Erythroblast (primary cell): ENCODE results near the gene MBTD1.
"Not testable (repeated sequence)": the region's sequence is repeated elsewhere in the genome, so short reads cannot be mapped to it uniquely, and the experiment has no call there.

Source experiments
- DNase-seq, 2 experiments: peaks; one replicate each; lab custom pipeline; 2025; lab: John Stamatoyannopoulos, UW
- GATA1 ChIP-seq: IDR thresholded peaks from 2 replicates; pipeline ENCODE4 v1.6.1; 2011; ENCODE audit warnings: low read depth, mild to moderate bottlenecking, control low read depth, low read length, moderate library complexity
- POLR2A ChIP-seq: IDR thresholded peaks from 2 replicates; pipeline ENCODE4 v1.6.1; 2011; ENCODE audit warnings: mild to moderate bottlenecking, low read length

Gene MBTD1

GRCh38 chr17:51197754-51198153 lies 62.1 kb downstream of the MBTD1 start:
- TF ChIP-seq POLR2A (no peak), GATA1 (no peak)
- no peak for DNase-seq

- TF ChIP-seq GATA1 (no peak), POLR2A (no peak)
Measured at GRCh38 chr17:51191895-51192294, 68.0 kb downstream of the MBTD1 start.

GRCh38 chr17:51189628-51190027 lies 70.2 kb downstream of the MBTD1 start:
- no peak for DNase-seq
- no peak for TF ChIP-seq GATA1
- no peak for TF ChIP-seq POLR2A

More at GRCh38 chr17:51191895-51192294, 68.0 kb downstream of the MBTD1 start:
- no peak for DNase-seq

GRCh38 chr17:51189162-51189561 lies 70.7 kb downstream of the MBTD1 start:
- no peak for DNase-seq
- no peak for TF ChIP-seq GATA1
- TF ChIP-seq POLR2A = no peak

- TF ChIP-seq GATA1 (no peak), POLR2A (no peak)
- DNase-seq = no peak
Measured at GRCh38 chr17:51188271-51188833, 71.5 kb downstream of the MBTD1 start.

- no peak for DNase-seq
- TF ChIP-seq POLR2A (no peak), GATA1 (no peak)
Measured at GRCh38 chr17:51185763-51186332, 74.0 kb downstream of the MBTD1 start.

GRCh38 chr17:51184124-51184523 lies 75.7 kb downstream of the MBTD1 start:
- TF ChIP-seq POLR2A = no peak
- TF ChIP-seq GATA1 = no peak
- no peak for DNase-seq

GRCh38 chr17:51180486-51180885 lies 79.4 kb downstream of the MBTD1 start:
- TF ChIP-seq POLR2A = no peak
- TF ChIP-seq GATA1 = no peak
- DNase-seq = no peak

- DNase-seq = not testable (repeated sequence)
Measured at GRCh38 chr17:51172030-51172429, 87.8 kb downstream of the MBTD1 start.

- DNase-seq = no peak
- TF ChIP-seq POLR2A = no peak
- TF ChIP-seq GATA1 = no peak
Measured at GRCh38 chr17:51170736-51171135, 89.1 kb downstream of the MBTD1 start.

- DNase-seq = no peak
- no peak for TF ChIP-seq POLR2A
- no peak for TF ChIP-seq GATA1
Measured at GRCh38 chr17:51169340-51169739, 90.5 kb downstream of the MBTD1 start.

- TF ChIP-seq POLR2A (peak; percentile 15), GATA1 (no peak)
- peak; percentile 56 to 70 for DNase-seq
Measured at GRCh38 chr17:51166987-51167931, 92.6 kb downstream of the MBTD1 start.

- DNase-seq = peak; percentile 84 to 86
Measured at GRCh38 chr17:51166198-51166986, 93.5 kb downstream of the MBTD1 start, which contains the start of gene NME2. Gene NME2, plus strand, starts transcription at chr17:51166411. Its CDS starts 420 bp downstream, at chr17:51166831.

More at GRCh38 chr17:51166198-51166986, 93.5 kb downstream of the MBTD1 start, which contains the start of gene NME2:
- peak; percentile 27 for TF ChIP-seq POLR2A
- no peak for TF ChIP-seq GATA1
